ENCODE results near the gene OCRL.
A peak's percentile ranks its signal among the peaks of the same experiment; 100 is the strongest.

OCRL gene

GRCh38 chrX:129590596-129590995 is 50.5 kb downstream of the OCRL start:
- no peak for DNase-seq

DNA sequence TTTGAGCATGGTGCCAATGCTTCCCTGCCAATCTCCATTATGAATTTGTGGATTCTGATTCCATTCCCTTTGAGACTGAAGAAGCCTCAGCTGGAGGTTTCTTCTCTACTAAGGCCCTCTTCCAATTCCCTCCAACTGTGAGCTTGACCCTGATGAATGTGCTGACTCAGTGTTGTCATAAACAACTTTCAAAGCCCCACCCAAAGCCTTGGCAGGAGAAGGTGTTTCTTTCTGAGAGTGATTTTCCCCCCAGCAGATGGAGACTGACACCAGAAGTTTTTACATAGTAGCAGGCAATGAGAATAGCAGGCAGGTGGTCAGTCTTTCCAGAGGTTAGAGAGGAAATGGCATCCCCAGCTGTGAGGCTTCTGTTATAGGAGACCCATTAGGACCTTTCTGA is 53.1 kb downstream of the OCRL start:
- DNase-seq: no peak

GRCh38 chrX:129594781-129595180 is 54.7 kb downstream of the OCRL start:
- no peak for DNase-seq

GRCh38 chrX:129596077-129596476 is 56.0 kb downstream of the OCRL start:
- no peak for DNase-seq

DNA sequence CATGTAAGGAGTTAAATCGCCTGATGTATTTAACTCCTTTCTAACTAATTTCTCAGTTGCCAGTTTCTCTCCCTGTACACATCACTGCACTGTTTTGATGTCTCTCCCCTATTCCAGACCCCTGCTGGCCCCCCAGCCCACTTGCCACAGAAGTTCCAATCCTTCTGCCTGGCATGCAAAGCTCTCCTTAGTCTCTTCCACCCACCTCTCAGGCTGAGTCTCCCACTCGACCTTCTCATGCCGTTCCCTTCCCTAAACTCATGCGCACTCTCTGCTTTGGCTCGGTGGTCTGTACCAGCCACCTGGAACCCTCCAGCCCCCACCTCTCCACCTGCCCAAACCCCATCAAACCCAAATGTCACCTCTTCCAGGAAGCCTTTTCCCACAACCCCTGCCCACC is 57.8 kb downstream of the OCRL start:
- DNase-seq: no peak

DNA sequence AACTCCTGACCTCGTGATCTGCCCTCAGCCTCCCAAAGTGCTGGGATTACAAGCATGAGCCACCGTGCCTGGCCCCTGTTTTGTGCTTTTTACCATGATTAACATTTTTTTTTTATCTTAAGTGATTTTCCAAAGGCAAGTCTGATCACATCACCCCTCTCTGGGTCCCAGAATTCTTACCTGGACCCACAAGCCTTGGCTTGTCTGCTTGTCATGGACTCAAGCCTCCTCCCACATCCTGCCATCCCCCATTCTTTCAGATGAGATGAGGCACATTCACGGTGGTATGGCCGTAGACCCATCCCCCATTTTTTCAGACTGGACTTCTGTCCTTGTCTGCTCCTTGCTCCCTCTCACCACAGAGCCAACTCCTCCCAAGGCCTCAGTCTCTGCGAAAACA is 59.4 kb downstream of the OCRL start:
- DNase-seq: no peak

- no peak for DNase-seq
These were observed 59.9 kb downstream of the OCRL start for GRCh38 chrX:129599996-129600395.

- DNase-seq: no peak
These were observed 60.9 kb downstream of the OCRL start for GRCh38 chrX:129600981-129601424.

DNA sequence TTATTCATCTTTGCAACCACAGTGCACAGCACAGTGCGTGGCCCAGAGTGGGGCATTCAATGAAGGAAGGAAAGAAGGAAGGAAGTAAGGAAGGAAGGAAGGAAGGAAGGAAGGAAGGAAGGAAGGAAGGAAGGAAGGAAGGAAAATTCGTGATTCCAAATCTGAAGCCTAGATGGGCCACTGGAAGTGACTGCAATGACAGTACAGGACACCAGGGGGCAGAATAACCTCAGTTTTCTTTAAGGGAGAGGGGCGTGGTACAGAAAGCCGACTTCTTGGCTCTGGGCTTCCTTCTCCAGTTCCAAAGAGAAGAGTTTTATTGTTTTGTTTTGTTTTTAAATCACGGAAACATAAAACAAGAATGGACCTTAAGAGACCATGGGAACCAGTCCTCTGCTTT is 66.9 kb downstream of the OCRL start:
- DNase-seq: peak; percentile 3

- no peak for DNase-seq
These were observed 68.4 kb downstream of the OCRL start for GRCh38 chrX:129608496-129608895.

GRCh38 chrX:129609395-129609794 is 69.3 kb downstream of the OCRL start:
- DNase-seq: no peak

GRCh38 chrX:129612396-129612795 is 72.3 kb downstream of the OCRL start:
- DNase-seq: no peak

GRCh38 chrX:129613596-129613995 is 73.5 kb downstream of the OCRL start:
- no peak for DNase-seq

DNA sequence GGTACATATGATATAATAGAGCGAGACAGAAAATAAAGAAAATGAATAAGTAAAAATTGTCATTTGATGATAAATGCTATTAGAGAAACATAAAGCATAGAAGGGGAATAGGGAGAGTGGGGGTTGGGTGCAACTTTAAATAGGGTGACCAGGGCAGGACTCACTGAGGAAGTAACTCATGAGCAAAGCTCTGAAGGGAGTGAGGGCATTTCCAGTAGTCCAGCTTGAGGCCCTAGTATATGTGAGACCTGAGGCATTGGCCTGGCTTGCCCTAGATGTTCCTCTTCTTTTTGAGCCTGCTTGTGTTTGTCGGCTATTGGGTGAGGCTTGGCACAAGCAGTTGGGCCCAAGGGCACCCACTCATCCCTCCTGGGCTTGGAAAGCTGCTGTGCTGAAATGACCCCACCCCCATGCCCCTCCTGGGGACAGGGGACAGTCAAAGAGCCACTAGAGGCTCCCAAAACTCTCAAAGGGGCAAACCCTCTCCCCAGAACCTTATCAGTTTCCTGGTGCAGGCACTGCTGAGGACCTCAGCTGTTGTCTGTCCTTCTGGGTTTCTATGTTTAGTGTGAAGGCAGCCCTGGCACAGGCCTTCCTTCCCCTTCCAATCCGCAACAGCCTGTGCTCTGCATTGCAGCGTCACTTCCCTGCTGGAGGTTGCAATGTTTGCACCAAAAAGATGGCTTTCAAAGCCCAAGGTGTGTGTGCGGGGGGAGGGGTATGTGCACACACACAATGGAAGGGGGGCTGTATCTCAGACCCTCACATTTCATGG is 74.6 kb downstream of the OCRL start:
- no peak for DNase-seq

GRCh38 chrX:129617420-129617819 is 77.4 kb downstream of the OCRL start:
- no peak for DNase-seq

DNA sequence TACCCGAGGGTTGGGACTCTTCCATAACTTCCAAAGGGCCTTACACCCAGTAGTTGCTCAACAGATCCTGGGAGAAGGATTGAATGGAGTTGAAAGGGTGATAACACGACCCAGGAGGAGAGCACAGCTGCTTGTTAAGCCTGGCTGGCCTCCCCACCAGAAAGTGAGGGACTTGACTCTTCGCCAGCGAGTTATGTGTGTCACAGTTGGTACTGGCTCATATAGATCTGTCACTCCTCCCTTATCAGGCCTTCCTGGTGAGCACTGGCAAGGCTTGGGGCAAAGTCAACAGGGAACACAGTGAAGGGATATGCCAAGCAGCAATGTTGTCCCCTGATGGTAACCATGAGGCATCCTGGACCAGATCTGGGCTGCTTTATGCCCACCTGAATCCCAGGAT is 78.9 kb downstream of the OCRL start:
- DNase-seq: no peak

DNA sequence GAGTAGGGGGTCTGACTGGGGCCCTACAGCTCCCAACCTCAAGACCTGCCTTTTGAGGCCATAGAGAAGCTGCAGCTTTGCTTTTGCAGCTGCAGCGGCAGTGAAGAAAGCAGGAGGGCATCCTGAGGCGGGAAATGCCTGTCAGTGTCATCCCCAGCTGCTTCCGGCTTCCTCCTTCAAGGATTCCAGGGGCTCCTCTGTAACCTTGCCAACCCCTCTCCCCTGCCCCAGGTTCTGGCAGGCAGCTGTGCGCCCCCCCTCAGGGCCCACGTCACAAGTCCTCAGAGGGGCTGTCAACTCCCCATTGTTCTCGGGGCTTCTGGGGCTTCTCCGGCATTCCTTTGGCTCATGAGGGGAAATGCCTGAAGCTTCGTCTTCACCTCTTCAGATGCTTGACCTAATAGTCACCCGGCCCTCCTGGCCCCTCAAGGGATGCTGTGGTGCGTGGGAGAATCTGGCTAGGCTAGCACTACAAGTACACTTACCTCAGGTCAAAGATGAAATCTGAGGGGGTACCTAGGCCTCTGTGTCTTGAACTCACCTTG is 82.8 kb downstream of the OCRL start:
- DNase-seq: no peak

DNA sequence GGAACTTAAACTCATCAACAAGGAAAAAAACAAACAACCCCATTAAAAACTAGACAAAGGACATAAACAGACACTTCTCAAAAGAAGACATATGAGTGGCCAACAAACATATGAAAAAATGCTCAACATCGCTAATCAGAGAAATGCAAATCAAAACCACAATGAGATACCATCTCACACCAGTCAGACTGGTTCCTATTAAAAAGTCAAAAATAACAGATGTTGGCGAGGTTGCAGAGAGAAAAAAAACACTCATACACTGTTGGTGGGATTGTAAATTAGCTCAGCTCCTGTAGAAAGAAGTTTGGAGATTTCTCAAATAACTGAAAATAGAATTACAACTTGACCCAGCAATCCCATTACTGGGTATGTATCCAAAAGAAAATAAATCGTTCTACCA is 86.0 kb downstream of the OCRL start:
- DNase-seq: no peak

DNA sequence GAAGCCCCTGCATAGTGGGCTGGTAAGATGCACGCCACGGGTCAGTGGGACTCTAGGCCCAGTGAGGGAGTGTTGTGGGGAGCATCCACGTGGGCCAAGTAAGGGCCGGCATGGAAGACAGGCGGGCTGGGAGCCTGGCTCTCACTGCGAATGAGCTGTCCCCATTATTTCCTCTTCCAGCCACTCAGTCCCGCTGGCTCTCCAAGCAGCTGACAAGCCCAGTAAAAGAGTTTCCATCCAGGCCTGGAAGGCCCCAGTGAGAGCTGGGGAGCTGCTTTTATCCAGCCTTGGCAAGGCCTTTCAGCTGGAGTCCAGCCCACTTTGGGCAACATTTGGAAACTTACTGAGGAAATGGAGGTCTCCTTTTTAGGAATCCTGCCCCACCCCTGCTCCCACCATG is 89.8 kb downstream of the OCRL start:
- no peak for DNase-seq

GRCh38 chrX:129631849-129632248 is 91.8 kb downstream of the OCRL start:
- DNase-seq: no peak

GRCh38 chrX:129632443-129632842 is 92.4 kb downstream of the OCRL start:
- DNase-seq: no peak

DNA sequence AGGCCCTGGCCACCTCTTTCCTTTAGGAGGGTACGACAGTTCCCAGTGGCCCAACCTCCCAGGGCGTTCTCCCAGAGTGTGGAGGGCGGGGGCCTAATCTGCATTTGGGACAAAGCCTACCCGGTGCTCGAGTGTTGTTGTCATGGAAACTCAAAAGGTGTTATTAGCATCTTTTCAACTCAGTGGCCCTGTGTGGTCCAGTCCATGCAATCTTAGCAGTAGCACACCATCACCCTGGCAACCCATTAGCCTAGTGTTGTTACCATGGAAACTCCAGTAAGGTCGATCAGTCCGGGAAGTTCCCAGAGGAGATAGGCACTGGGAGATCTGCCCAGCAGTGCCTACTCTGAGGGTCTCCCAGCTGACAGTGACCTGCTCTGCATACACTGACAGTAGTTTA is 94.5 kb downstream of the OCRL start:
- DNase-seq: no peak

GRCh38 chrX:129636175-129636681 is 96.2 kb downstream of the OCRL start:
- no peak for DNase-seq

GRCh38 chrX:129637217-129638109 is 97.4 kb downstream of the OCRL start:
- no peak for DNase-seq
